Melanocyte of skin (primary cell): ENCODE results near the gene PHLDB1. TPM values are rescaled to one million over a fixed set of nuclear protein-coding genes. Genes with fewer than 3 reads are reported as not detected.

Experiments
- small RNA-seq, 2 donors: library from RNA; depleted of rRNA; stranded (forward); fragments of <200 nt; gene quantifications; one replicate each; pipeline ENCODE3, GENCODE V24; 2012
- total RNA-seq, 2 donors: library from RNA; depleted of rRNA; stranded (reverse); fragments of >200 nt; gene quantifications; 2 replicates each; pipeline ENCODE4 v1.2.3, GENCODE V29; 2012

PHLDB1 gene
- 10 to 100 TPM; 32.0 to 33.3 TPM for total RNA-seq

GRCh38 chr11:118607401-118608359 lies at the start of gene PHLDB1:
PHLDB1 (plus strand) TSS chr11:118607615; CDS start chr11:118613837, 6,222 bp downstream.

GRCh38 chr11:118572061-118572980 lies 35.1 kb upstream of the PHLDB1 start, which contains the start of gene ARCN1:
ARCN1 (plus strand) TSS chr11:118572409; CDS start chr11:118572548, 139 bp downstream.

GRCh38 chr11:118679483-118679882 lies 72.1 kb downstream of the PHLDB1 start, which contains the start of gene TREH:
TREH (minus strand) TSS chr11:118679650; CDS start chr11:118679627, 23 bp downstream.

Small RNA genes within 50 kb of the gene (small RNA-seq; reads per million reads assigned to genes)
- gene RNU6-1157P (0 reads per million in 2 donors), gene RNU6-376P (0 reads per million in 2 donors)

Other genes starting within 250 kb of the PHLDB1 start
- gene UBE4A, start 248.0 kb upstream of the PHLDB1 start, total RNA-seq: 10 to 100 TPM; 45.6 to 46.5 TPM
- 10 to 100 TPM; 29.9 to 43.0 TPM for gene ATP5MG, start 206.0 kb upstream of the PHLDB1 start, total RNA-seq
- 10 to 100 TPM; 26.5 to 29.6 TPM for gene KMT2A, start 171.1 kb upstream of the PHLDB1 start, total RNA-seq
- under 1 TPM in 1 of 2 donors, not detected in 1; 0.34 TPM for gene TTC36, start 80.1 kb upstream of the PHLDB1 start, total RNA-seq
- 10 to 100 TPM in 1 of 2 donors, 1 to 10 TPM in 1; 1.3 to 10.3 TPM for gene TMEM25, start 76.4 kb upstream of the PHLDB1 start, total RNA-seq
- 10 to 100 TPM; 22.4 to 28.0 TPM for gene IFT46, start 41.7 kb upstream of the PHLDB1 start, total RNA-seq
- gene ARCN1, start 35.2 kb upstream of the PHLDB1 start, total RNA-seq: 10 to 100 TPM; 71.6 to 95.9 TPM
- not detected for gene TREH, start 72.0 kb downstream of the PHLDB1 start, total RNA-seq
- 10 to 100 TPM; 73.3 to 74.7 TPM for gene DDX6, start 183.5 kb downstream of the PHLDB1 start, total RNA-seq